HepG2 (cell line): ENCODE data around the gene RAB17. TPM values are rescaled to one million over a fixed set of nuclear protein-coding genes. Genes with fewer than 3 reads are reported as not detected.

ENCODE experiments used
- ARNT ChIP-seq: fragments of 450-650 bp; IDR thresholded peaks from 2 replicates; pipeline ENCODE4 v1.6.1; 2017
- ATF7 ChIP-seq, 2 experiments: fragments of 450-650 bp in 1 of 2; sonication (generic) in 1 of 2; formaldehyde crosslinking in 1 of 2; IDR thresholded peaks; 2 replicates each; pipeline versions ENCODE4 v1.4.0 to v1.6.1; 2016 to 2020; ENCODE audit warnings: antibody characterized with exemption in 1 of 2, mild to moderate bottlenecking in 1 of 2, missing genetic modification reagents in 1 of 2
- CAMTA2 ChIP-seq: sonication (generic); formaldehyde crosslinking; IDR thresholded peaks from 2 replicates; pipeline ENCODE4 v1.4.0; 2020; ENCODE audit warnings: mild to moderate bottlenecking, missing genetic modification reagents, borderline replicate concordance
- GLI4 ChIP-seq: sonication (generic); formaldehyde crosslinking; IDR thresholded peaks from 2 replicates; pipeline ENCODE4 v1.5.1; 2020; ENCODE audit warnings: missing genetic modification reagents, mild to moderate bottlenecking, moderate library complexity, borderline replicate concordance
- HMG20B ChIP-seq: conservative IDR thresholded peaks from 2 replicates; pipeline ENCODE4 v1.6.1; 2016; ENCODE audit warnings: missing genetic modification reagents, missing compliant biosample characterization
- KMT2B ChIP-seq: IDR thresholded peaks from 2 replicates; pipeline ENCODE4 v1.6.1; 2016; ENCODE audit warnings: missing genetic modification reagents, missing compliant biosample characterization
- SOX6 ChIP-seq, 2 experiments: fragments of 450-650 bp in 1 of 2; sonication (generic) in 1 of 2; formaldehyde crosslinking in 1 of 2; IDR thresholded peaks; 2 replicates each; pipeline versions ENCODE4 v1.4.0 to v1.6.1; 2017 to 2020; ENCODE audit warnings: antibody characterized with exemption in 1 of 2, mild to moderate bottlenecking in 1 of 2, missing genetic modification reagents in 1 of 2
- SRSF4 ChIP-seq: fragments of 200-400 bp; formaldehyde crosslinking; IDR thresholded peaks from one replicate; pipeline ENCODE4 v1.6.1; 2018; ENCODE audit warnings: mild to moderate bottlenecking, low read depth, low read length, moderate library complexity; ENCODE audit not compliant: poor library complexity, severe bottlenecking
- TBX3 ChIP-seq: fragments of 450-650 bp; IDR thresholded peaks from 2 replicates; pipeline ENCODE4 v1.6.1; 2017; ENCODE audit warnings: antibody characterized with exemption, mild to moderate bottlenecking, inconsistent platforms, borderline replicate concordance
- ZBTB7A ChIP-seq: sonication (generic); formaldehyde crosslinking; IDR thresholded peaks from 2 replicates; pipeline ENCODE4 v1.8.0; 2022; ENCODE audit warnings: mild to moderate bottlenecking, missing genetic modification reagents
- ZNF317 ChIP-seq: sonication (generic); formaldehyde crosslinking; IDR thresholded peaks from 2 replicates; pipeline ENCODE4 v1.5.0; 2020; ENCODE audit warnings: mild to moderate bottlenecking, missing genetic modification reagents
- polyA plus RNA-seq, 8 experiments: library from polyadenylated mRNA; depleted of rRNA in 3 of 8; stranded (reverse) in 7 of 8; unstranded in 1 of 8; fragments of >200 nt; fragmentation: Illumina TruSeq in 4 of 8; extraction: Trizol in 4 of 8; gene quantifications; 2 replicates each; pipeline versions ENCODE4 v1.2.1 to v1.2.3, GENCODE V29; 2011 to 2016; ENCODE audit warnings: low read depth in 4 of 8, missing spikeins in 1 of 8, mixed read lengths in 1 of 8; ENCODE audit not compliant: insufficient read depth in 1 of 8
- total RNA-seq, 5 experiments: library from RNA; depleted of rRNA; stranded (reverse); fragments of >200 nt; fragmentation: Illumina TruSeq; extraction: Trizol; gene quantifications; 2 replicates each; pipeline ENCODE4 v1.2.3, GENCODE V29; 2016; ENCODE audit warnings: low read depth in 1 of 5
- TF ChIP-seq, protein P1 (sequence below): sonication (generic); formaldehyde crosslinking; conservative IDR thresholded peaks from 2 replicates; pipeline ENCODE4 v1.4.0; 2020; ENCODE audit warnings: missing genetic modification reagents
- TF ChIP-seq, protein P2 (sequence below): sonication (generic); formaldehyde crosslinking; IDR thresholded peaks from 2 replicates; pipeline ENCODE4 v1.4.0; 2020; ENCODE audit warnings: missing genetic modification reagents
- TF ChIP-seq, protein P3 (sequence below): sonication (generic); formaldehyde crosslinking; IDR thresholded peaks from 2 replicates; pipeline ENCODE4 v1.5.0; 2020; ENCODE audit warnings: mild to moderate bottlenecking, missing genetic modification reagents, borderline replicate concordance
- TF ChIP-seq, protein P4 (sequence below): IDR thresholded peaks from 2 replicates; pipeline ENCODE4 v1.6.1; 2012; ENCODE audit warnings: low read depth, low read length, improper control_type of control experiment

The RAB17 gene
- total and polyA plus RNA-seq, 2 of the 13 experiments (the other 11 are each of a cell fraction or from before 2014, with no cell fraction given): 68.0 to 124 TPM

DNA sequence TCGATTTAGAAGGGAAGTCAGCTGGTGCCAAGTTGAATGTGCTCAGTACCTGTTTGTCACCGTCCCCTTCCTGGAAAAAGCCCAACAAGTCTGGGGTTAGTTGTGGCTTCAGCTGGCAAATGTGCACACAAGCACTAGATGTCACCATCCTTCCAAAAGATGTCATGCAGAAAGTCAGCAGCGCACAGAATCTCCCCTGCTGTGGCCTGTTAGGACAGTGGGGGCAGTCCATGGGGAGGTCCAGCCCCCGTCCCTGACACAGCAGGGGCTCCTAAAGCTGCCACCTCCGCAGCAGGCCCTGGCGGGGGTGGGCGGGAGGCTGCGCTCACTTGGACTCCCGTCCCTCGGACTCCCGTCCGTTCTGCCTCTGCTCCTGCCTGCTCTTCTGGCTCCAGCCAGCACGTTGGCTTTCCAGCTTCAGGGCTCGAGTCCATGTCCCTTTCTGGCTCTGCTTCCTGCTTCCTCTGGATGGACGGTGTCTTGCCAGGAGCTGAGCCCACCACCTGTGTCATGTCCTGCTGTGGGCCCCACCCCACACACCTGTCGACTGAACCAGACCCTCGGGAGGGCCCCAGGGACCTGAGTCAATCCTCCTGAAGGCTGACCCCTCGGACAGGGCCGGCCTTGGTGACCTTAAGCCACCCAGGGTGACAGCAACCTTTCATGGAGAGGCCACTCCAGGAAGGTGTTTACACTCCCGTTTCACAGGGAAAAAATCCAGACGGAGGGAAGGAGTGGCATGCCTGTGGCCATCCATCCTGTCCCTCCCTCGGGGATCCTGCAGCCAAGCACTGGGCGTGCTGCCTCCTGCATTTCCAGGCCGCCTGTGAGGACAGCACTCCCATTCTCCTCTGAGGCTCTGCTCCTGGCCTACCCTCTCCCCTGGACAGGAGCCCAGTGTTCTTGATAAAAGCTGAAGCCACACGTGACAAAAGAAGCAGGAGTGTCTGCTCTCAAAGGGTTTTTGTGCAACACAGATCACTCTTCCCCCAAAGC is 8.5 kb downstream of the RAB17 start (continued):
- TF ChIP-seq, protein P1, sequence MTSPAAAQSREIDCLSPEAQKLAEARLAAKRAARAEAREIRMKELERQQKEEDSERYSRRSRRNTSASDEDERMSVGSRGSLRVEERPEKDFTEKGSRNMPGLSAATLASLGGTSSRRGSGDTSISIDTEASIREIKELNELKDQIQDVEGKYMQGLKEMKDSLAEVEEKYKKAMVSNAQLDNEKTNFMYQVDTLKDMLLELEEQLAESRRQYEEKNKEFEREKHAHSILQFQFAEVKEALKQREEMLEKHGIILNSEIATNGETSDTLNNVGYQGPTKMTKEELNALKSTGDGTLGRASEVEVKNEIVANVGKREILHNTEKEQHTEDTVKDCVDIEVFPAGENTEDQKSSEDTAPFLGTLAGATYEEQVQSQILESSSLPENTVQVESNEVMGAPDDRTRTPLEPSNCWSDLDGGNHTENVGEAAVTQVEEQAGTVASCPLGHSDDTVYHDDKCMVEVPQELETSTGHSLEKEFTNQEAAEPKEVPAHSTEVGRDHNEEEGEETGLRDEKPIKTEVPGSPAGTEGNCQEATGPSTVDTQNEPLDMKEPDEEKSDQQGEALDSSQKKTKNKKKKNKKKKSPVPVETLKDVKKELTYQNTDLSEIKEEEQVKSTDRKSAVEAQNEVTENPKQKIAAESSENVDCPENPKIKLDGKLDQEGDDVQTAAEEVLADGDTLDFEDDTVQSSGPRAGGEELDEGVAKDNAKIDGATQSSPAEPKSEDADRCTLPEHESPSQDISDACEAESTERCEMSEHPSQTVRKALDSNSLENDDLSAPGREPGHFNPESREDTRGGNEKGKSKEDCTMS (CRISPR knock-in tag): no peak
- TF ChIP-seq ZNF317 (no peak), ZBTB7A (CRISPR knock-in tag) (no peak), SOX6 (IDR thresholded peaks at IDR 0.05) (no peak), SOX6 (CRISPR knock-in tag; IDR thresholded peaks at IDR 0.05) (no peak), ARNT (no peak), GLI4 (no peak), CAMTA2 (CRISPR knock-in tag) (no peak), KMT2B (0 out of 2 replicates have a peak, but pooled peaks have one; percentile 1), TBX3 (no peak), HMG20B (CRISPR knock-in tag) (peak; percentile 63; the same call in 1 of the 2 replicates), SRSF4 (no peak), ATF7 (IDR thresholded peaks at IDR 0.05) (no peak), ATF7 (CRISPR knock-in tag; IDR thresholded peaks at IDR 0.05) (no peak)
- TF ChIP-seq, protein P2, sequence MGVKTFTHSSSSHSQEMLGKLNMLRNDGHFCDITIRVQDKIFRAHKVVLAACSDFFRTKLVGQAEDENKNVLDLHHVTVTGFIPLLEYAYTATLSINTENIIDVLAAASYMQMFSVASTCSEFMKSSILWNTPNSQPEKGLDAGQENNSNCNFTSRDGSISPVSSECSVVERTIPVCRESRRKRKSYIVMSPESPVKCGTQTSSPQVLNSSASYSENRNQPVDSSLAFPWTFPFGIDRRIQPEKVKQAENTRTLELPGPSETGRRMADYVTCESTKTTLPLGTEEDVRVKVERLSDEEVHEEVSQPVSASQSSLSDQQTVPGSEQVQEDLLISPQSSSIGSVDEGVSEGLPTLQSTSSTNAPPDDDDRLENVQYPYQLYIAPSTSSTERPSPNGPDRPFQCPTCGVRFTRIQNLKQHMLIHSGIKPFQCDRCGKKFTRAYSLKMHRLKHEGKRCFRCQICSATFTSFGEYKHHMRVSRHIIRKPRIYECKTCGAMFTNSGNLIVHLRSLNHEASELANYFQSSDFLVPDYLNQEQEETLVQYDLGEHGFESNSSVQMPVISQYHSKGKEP (CRISPR knock-in tag): no peak
- TF ChIP-seq, protein P3, sequence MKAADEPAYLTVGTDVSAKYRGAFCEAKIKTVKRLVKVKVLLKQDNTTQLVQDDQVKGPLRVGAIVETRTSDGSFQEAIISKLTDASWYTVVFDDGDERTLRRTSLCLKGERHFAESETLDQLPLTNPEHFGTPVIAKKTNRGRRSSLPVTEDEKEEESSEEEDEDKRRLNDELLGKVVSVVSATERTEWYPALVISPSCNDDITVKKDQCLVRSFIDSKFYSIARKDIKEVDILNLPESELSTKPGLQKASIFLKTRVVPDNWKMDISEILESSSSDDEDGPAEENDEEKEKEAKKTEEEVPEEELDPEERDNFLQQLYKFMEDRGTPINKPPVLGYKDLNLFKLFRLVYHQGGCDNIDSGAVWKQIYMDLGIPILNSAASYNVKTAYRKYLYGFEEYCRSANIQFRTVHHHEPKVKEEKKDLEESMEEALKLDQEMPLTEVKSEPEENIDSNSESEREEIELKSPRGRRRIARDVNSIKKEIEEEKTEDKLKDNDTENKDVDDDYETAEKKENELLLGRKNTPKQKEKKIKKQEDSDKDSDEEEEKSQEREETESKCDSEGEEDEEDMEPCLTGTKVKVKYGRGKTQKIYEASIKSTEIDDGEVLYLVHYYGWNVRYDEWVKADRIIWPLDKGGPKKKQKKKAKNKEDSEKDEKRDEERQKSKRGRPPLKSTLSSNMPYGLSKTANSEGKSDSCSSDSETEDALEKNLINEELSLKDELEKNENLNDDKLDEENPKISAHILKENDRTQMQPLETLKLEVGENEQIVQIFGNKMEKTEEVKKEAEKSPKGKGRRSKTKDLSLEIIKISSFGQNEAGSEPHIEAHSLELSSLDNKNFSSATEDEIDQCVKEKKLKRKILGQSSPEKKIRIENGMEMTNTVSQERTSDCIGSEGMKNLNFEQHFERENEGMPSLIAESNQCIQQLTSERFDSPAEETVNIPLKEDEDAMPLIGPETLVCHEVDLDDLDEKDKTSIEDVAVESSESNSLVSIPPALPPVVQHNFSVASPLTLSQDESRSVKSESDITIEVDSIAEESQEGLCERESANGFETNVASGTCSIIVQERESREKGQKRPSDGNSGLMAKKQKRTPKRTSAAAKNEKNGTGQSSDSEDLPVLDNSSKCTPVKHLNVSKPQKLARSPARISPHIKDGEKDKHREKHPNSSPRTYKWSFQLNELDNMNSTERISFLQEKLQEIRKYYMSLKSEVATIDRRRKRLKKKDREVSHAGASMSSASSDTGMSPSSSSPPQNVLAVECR: peak; percentile 66; the same call in 1 of the 2 replicates
- TF ChIP-seq, protein P4, sequence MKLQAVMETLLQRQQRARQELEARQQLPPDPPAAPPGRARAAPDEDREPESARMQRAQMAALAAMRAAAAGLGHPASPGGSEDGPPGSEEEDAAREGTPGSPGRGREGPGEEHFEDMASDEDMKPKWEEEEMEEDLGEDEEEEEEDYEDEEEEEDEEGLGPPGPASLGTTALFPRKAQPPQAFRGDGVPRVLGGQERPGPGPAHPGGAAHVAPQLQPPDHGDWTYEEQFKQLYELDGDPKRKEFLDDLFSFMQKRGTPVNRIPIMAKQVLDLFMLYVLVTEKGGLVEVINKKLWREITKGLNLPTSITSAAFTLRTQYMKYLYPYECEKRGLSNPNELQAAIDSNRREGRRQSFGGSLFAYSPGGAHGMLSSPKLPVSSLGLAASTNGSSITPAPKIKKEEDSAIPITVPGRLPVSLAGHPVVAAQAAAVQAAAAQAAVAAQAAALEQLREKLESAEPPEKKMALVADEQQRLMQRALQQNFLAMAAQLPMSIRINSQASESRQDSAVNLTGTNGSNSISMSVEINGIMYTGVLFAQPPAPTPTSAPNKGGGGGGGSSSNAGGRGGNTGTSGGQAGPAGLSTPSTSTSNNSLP: no peak
